ENCODE results near the gene RPAP2.
A peak's percentile ranks its signal among the peaks of the same experiment; 100 is the strongest.
"Not testable (repeated sequence)": the region's sequence is repeated elsewhere in the genome, so short reads cannot be mapped to it uniquely, and the experiment has no call there.

RPAP2 gene

DNA sequence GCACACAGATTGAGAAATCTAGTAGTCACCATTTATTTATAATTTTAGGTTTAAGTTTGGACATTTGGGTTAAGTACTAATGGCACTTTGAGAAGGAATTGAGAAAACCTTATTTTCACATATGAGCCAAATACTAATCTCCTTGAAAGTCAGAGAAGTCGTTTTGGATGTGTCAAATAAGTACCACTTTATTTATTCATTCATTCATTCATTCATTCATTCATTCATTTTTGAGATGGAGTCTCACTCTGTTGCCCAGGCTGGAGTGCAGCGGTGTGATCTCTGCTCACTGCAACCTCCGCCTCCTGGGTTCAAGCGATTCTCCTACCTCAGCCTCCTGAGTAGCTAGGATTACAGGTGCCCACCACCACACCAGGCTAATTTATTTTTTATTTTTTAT is 79.1 kb downstream of the RPAP2 start:
- not testable (repeated sequence) for DNase-seq

DNA sequence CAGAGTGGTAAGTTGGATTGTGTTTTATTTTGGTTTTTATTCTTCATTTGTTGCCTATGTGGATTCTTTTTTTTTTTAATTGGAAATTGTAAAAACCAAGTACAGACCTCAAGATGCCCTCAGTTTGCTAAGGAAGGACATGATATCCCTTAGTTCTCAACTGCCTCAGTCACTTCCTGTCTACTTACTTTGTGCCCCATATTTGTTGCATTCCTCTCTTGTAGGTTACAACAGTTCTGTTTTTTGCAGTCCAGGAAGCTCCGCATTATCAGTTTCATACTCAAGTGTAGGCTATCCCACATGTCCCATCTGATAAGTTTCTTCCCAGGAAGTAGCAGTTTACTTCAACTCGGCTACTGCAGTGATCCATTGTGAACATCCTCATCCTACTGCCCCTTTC is 82.0 kb downstream of the RPAP2 start:
- DNase-seq: no peak

DNA sequence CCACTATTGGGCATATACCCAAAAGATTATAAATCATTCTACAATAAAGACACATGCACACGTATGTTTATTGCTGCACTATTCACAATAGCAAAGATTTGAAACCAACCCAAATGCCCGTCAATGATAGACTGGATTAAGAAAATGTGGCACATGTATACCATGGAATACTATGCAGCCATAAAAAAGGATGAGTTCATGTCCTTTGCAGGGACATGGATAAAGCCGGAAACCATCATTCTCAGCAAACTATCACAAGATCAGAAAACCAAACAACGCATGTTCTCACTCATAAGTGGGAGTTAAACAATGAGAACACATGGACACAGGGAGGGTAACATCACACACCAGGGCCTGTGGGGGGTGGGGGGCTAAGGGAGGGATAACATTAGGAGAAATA is 95.1 kb downstream of the RPAP2 start:
- DNase-seq: not testable (repeated sequence)

DNA sequence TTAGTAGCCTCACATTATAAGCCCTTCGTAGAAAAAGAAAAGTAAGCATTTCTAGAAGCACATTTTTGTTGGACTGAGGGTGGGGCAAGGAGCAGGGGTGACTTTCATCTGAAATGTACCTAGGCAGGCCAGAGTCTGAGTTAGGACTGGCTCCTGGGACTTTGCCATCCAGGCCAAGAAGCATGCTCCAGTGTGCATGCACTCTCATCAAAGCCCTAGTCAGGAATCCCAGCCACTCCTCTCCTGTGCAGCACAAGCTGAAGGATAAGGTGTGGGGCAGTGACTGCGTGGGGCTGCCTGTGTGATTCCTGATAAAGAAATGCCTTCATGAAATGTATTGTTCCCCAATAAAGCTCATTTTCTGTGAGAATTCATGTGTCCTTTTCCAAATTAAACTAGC is 99.7 kb downstream of the RPAP2 start:
- no peak for DNase-seq

DNA sequence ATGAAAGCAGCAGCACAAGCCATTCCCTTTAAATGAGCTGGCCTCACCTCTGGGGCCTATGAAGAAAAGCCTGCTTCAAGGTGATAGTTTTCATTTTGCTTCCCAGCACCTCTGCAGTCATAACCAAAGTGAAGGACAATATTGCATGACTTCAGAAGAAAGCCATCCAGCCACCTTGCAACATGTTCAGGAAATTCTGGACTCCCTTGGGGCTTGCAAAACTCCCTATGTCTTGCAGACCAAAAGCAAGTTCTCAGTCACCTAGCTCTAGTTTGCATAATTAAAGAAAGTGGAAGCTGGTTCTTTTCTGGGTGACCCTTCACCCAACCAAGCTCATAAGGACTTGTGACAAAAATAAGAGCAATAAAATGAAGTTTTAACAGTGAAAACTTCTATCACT is 100.2 kb downstream of the RPAP2 start:
- no peak for DNase-seq

DNA sequence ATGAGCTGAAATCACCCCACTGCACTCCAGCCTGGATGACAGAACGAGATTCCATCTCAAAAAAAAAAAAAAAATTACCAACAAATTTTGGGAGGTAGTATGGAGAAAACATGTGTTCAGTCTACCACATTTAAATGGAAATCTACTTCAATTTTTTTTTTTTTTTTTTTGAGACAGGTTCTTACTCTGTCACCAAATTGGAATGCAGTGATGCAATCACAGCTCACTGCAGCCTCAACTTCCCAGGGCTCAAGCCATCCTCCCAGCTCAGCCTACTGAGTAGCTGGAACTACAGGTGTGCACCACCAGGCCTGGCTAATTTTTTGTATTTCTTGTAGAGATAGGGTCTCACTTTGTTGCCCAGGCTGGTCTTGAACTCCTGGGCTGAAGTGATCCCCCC is 105.8 kb downstream of the RPAP2 start:
- DNase-seq: no peak

DNA sequence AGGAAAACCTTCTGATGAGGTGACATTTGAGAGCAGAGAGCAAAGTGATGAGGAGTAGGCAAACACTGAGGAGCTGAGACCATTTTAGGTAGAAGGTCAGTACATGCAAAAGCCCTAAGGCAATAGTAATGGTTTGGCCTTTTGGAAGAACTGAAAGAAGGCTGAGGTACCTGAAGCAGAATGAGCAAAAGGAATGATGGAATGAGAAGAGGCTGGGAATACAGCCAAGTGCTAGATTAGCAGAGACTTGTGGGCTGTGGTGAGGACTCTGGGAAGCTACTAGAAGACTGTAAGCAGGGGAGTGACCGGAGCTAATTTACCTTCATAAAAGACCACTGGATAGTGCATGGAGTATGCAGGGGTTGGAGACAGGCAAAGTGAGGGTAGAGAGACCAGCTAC is 110.0 kb downstream of the RPAP2 start:
- no peak for DNase-seq

DNA sequence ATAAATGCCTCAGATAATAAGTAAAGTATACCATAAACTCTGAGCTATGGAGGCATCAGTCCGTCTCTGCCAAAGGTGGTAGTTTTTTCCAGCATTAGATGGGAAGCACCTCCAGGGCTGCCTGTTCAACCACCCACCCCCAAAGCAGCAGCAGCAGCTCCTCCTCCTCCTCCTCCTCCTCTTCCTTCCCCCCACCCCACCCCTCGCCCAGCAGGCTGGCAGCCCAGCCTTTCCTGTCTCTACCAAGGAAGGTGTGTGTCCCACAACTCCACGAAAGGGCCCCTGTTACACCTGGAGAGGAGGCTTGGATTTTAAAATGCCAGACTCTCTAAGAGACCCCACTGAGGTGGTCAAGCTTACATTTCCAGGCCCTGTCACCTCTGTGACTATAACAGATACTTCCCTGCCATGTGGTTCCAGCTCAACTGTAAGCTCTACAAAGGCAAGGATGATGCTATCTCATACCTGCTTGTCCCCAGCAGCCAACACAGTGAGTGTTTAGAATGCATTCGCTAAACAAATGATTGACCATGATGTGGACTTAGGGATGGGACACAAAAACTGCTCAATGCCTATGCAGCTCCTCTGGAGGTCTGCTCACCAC is 111.2 kb downstream of the RPAP2 start:
- DNase-seq: no peak

DNA sequence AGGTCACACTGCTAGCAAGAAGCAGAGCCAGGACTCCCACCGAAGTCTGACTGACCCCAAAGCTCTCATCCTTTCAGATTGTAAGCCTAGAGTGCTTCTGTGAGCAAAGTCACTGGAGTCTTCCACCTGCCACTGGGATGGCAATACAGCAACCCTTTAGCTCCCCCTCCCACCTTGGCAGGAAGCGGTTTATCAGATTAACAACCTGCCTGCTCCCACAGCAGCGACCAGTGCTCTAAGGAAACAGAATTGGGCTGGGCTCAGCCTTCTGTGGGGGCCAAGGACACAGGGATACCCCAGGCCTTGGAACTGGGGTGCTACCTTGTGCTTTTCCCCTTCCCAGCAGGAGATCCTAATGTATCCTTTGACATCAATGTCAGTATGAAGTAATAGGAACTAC is 111.8 kb downstream of the RPAP2 start:
- no peak for DNase-seq

DNA sequence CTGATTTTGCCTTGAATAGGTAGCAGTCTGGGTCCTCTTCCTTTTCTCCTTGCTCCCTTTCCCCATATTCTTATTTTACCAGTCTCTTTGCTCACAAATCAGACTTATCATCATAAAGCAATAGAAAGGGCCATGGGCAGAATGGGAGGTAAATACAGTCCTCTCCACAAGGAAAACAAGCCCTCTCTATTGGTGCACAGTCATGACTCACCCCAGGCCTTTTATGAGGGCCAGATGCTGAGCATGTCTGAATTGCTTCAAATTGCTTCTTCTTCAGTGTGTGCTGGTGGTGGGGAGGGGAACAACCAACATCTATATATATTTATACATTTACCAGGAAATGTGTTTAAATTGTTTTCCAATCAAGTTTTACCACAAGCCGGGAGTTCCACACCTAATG is 112.7 kb downstream of the RPAP2 start:
- peak; percentile 25 for DNase-seq

DNA sequence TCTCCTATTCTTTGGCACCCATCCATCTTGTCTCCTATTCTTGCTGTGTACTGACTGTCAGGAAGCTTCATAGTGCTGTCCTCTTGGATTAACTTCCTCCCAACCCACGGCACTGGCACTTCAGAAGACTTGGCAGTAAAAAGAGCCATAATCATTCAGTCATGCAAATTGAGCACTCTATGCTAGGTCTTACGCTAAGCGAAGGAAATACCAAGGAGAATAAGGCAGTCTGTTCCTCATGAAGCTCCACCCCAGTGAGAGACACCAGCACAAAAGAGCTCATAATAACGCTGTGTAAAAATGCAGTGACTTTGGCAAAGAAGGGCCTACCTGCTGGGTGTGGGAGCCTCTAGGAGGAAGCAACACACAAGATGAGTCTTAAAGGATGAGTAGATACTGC is 120.8 kb downstream of the RPAP2 start:
- DNase-seq: no peak

DNA sequence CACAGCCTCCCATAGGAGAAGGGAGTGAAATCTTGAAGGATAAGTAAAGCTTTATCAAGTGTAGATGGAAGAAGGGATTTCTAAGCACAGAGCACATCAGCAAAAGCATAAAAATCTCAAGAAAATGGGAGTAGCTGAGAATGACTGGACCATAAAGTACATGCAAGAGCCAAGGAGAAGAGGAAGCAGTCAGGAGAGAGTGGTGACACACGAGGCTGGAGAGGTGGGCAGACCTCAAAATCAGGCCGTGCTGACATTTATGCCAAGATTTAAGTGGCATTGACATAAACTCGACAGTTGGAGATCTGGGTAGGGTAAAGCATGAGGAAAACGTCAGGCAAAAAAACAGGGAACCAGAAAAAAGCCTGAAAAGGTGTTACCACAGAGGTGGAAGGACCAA is 125.5 kb downstream of the RPAP2 start:
- DNase-seq: no peak

DNA sequence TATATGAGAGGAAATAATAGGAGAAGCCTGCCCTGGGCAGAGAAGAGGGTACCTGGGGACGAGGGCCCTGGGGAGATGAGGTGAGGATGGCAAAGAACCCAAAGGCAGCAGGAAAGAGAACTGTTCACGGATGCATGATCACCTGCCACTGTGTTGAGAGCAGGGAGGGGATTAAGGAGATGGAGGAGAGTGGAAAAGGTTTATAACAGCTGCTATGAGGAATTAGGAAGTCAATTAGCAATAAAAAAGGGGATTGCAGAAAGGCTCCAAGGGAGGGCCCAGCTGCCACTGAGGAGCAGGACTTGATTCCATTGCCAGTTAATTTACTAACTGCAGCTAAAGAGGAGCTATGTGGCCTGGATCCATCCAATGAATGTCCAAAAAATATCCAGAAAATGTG is 126.8 kb downstream of the RPAP2 start:
- DNase-seq: no peak

DNA sequence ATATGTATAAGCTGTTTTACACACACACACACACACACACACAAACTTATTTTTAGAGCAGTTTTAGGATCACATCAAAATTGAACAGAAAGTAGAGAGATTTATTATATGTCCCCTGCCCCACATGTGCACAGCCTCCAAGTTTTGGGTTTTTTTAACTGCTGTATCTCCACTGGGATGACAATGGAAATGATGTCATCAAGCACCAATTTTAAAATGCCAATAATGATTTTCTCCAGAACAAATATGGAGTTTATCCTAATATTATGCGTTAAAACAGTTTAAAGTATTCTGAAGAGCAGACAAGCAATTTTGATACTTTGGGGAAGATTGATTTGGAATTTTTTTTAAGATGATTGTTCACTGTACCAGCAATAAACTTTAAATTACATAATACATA is 131.2 kb downstream of the RPAP2 start:
- no peak for DNase-seq

DNA sequence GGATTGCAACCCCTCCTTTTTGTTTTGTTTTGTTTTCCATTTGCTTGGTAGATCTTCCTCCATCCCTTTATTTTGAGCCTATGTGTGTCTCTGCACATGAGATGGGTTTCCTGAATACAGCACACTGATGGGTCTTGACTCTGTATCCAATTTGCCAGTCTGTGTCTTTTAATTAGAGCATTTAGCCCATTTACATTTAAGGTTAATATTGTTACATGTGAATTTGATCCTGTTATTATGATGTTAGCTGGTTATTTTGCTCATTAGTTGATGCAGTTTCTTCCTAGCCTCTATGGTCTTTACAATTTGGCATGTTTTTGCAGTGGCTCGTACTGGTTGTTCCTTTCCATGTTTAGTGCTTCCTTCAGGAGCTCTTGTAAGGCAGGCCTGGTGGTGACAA is 135.7 kb downstream of the RPAP2 start:
- DNase-seq: not testable (repeated sequence)

DNA sequence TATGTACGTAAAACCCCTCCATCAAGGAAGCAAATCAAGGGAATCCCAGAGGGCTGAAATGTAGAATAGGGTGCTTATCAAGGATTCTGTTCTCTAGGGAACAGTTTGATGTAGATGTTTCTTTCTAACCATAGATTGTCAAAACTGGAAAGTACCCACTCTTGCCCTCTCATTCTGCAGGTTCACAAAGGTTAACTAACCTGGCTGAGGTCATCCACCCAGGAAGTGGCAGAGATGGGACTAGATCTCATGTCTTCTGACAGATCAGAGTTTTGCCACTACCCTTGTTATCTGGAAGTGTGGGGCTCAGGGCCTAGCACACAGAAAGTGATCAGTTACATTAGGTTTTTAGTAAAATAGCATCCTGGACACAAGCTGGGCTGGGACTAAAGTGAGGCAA is 140.4 kb downstream of the RPAP2 start:
- no peak for DNase-seq

DNA sequence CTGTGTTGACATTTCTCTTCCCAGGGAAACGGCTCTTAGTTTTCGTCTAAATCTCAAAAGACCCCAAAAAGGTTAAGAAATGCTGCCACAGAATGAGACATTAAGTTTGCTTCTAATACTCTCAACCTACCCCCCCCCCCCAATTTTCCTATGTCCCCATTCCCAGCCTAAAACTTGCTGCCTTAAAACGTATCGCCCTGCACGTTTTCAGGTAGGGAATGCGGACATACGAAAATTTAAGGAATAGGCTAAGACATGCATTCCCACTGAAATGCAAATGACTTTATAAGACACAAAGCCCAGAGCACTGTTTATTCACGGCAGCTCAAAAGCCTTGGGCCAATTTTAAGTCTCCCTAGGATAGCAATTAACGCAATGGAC is 142.4 kb downstream of the RPAP2 start:
- no peak for DNase-seq

DNA sequence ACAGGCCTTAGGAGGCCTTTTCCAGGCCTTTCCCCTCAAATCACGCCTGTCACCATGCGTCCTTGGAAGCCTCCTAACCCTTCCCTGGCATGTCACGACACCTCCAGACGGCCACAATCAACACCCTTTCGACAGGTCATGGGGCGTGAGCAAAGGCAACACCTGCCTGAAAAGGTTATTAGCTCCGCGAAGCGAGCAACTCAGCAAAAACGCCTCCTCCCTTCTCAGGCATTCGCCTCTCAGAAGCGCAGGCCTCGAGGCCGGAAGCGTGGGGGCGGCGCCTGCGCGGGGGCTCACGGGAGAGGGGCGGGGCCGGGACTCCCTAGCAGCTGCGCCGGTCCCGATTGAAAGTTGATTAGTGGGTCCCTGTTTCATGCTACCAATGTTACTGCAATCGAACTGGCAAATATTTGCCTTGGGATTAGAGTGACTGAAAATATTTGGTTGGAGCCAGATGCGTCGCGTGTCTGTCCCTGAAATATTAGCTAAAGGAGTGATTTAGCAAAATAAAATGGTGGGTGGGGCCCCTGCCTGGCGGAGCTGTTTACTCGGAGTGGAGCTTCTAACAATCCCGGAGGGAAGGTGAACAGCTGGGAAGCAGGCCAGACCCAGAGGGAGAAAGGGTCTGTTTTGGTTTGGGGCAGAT is 143.0 kb downstream of the RPAP2 start:
- peak; percentile 83 for DNase-seq

DNA sequence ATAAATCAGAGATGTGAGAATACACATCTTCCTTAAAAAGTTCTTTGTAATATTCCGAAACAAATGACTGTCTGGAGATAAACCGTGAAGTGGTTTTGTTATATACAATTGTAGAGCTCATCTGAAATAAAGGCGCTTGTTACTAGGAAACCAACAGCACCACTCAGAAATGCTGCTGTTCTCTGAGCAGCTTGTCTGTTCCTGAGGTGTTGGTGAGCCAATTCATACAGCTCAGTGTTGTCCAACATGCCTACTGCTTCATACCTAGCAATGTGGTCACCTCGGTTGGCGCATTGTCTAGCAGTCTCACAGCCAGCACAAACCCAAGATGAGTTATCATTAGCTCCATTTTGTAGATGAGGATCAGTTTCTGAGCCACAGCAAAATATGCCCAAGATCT is 143.5 kb downstream of the RPAP2 start:
- no peak for DNase-seq

DNA sequence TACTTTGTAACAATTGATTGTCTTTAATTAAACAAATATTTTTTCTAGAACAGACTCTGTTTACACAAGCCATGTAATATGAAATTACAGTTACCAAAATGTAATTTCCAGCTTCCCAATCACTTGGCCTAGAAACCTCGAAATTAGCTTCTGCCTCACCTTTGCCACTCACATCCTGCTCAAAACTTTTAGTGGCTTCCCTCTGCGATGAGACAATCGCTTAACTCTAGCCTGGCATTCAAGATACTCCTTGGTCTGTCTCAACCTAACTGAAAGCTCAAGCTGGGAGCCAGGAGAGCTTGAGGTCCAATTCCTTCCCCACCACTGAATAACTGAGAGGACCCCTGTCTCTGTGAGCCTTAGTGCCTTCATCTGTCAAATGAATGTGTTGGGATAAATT is 145.0 kb downstream of the RPAP2 start:
- no peak for DNase-seq

DNA sequence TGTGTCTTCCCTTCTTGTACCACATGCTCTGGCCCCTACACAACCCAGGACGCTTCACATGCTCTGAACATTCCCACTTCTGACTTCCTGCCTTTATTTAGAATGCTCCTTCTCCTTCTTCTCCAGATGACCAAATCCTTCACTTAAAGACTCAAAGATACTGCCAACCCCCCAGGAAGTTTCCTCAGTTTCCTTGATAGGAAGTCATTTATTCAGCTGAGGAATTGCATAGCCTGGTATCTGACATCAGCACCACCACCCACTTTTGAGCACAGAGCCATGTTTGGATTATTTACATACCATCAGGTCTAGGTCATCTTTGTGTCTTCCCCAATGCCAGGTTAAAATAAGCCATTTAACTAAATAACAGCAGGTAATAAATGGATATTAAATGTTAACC is 145.5 kb downstream of the RPAP2 start:
- no peak for DNase-seq

DNA sequence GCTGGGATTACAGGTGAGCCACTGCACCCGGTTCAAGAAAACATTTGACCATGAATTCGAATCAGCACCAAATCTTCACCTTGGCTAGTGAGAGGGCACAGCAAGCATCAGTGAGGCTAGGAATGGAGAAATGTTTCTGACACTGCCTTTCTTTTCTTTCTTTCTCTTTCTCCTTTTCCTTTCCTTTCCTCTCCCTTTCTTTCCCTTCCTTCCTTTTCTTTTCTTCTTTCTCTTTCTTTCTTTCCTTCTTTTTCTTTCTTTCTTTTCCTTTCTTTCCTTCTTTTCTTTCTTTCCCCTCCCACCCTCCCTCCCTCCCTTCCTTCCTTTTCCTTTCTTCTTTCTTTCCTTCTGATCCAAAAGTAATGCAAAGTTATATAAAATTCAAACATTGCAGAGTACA is 147.0 kb downstream of the RPAP2 start:
- DNase-seq: no peak

DNA sequence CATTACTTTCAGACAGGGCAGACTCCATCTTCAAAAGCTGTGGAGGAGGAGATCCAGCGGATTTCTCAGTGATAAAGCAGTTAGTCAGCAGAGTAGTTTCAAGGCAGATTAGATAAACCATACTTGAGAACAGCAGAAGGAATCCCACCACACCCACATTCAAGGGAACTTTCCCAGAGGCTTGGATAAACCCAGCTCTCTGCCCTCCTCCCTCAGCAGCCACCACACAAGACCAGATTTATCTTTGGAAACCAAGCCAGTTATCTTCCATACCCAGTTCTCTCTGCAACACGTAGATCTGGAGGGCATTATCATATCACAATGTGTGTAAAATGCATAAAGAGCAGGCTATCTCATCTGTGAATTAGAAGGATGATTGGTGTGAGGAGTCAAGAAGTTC is 147.7 kb downstream of the RPAP2 start:
- no peak for DNase-seq

DNA sequence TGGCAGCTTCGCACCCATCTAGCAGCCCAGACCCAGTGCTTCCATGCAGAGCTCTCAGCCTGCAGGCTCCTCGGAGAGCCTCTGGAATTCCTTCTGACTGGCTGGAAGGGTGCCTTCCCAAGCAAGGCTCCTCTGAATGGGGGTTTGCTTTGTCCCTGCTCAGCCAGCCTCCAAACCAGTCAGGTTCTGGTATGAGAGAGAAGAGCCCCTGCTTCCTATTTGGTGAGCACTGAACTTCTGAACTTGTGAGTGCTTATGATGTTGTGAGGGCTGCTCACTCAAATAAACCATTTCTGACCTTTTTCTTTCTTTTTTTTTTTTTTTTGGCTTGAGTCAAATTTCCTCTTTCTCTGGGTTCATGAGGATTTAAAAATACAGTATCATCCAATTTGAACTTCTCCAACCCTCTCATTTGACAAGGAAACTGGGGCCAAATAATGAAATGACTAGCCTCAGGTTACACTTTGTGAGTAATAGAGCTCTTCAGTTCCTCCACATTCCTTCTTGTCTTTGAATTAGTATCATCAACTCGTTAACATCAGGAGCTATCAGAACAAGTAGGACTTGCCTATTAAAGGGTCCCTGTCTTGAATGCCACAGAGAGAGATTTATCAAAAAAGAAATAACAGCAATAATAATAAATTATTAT is 148.3 kb downstream of the RPAP2 start:
- DNase-seq: no peak

DNA sequence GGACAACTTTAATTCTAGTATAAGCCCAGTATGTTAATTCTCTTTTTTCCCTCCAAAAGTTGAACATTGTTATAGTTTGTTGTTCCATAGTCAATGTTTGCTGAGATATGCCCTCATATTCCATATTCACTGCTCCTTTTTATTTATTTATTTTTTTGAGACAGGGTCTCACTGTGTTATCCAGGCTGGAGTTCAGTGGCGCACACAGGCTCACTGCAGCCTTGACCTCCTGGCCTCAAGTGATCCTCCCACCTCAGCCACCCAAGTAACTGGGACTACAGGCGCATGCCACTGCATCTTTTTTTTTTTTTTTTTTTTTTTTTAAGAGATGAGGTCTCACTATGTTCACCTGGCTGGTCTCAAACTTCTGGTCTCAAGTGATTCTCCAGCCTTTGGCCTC is 149.1 kb downstream of the RPAP2 start:
- DNase-seq: no peak

All from NCI-H69 (cell line).